Measurements from ENCODE around the gene ZNF532.
"Not testable (repeated sequence)": the region's sequence is repeated elsewhere in the genome, so short reads cannot be mapped to it uniquely, and the experiment has no call there.

ZNF532 gene

DNA sequence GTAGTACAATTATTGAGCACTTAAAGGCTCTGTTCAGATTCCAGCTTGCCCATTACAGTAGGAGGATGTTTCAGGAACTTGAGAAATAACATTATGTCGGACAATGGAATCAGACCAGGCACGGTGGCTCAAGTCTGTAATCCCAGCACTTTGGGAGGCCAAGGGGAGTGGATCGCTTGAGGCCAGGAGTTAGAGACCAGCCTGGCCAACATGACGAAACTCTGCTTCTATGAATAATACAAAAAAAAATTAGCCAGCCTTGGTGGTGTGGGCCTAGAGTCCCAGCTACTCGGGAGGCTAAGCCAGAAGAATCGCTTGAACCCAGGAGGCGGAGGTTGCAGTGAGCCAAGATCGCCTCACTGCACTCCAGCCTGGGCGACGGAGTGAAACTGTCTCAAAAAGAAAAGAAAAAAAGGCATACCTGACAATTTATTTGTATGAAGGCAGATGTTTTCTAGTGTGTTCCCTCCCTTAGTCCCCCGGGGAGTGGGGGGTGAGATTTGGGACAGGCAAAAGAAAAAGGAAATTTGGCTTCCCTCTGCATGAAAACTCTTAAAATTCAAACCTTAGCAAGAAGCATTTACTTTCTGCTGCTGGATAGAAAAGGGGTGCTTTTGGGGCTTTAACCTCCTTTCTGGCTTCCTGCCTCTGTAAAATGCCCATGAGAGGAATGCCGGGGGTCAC, 13.7 kb upstream of the ZNF532 start:
- DNase-seq (ENCODE audit: low read depth, low spot score) = peak; percentile 10

DNA sequence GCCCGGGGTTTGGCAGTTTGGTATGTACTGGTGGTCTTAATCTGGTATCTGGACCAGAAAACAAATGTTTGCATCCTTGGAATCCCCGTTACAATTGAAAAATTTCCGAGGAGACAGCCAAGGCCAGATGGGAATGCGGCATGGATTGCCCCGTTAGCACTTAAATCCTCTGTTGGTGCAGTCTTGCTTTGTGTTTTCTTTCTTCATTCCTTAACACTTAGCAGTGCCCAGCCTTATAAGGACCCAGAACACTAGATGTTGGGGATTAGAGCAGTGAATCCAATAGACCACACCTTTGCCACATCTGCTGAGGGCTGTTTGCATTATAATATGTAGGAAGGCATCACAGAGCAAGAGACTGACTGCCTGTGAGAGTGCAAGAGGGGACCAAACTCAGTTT, 12.8 kb upstream of the ZNF532 start:
- peak; percentile 41 for DNase-seq (ENCODE audit: low read depth, low spot score)

DNA sequence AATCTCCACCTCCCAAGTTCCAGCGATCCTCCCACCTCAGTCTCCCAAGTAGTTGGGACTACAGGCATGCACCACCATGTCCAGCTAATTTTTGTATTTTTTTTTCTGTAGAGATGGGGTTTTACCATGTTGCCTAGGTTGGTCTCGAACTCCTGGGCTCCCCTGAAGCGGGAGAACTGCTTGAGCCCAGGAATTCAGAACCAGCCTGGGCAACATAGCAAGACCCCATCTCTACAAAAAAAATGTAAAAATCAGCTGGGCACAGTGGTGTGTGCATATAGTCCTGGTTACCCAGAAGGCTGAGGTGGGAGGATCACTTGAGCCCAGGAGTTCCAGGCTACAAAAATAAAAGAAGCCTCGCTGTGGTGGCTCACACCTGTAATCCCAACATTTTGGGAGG, 12.0 kb upstream of the ZNF532 start:
- no peak for DNase-seq (ENCODE audit: low read depth, low spot score)

DNA sequence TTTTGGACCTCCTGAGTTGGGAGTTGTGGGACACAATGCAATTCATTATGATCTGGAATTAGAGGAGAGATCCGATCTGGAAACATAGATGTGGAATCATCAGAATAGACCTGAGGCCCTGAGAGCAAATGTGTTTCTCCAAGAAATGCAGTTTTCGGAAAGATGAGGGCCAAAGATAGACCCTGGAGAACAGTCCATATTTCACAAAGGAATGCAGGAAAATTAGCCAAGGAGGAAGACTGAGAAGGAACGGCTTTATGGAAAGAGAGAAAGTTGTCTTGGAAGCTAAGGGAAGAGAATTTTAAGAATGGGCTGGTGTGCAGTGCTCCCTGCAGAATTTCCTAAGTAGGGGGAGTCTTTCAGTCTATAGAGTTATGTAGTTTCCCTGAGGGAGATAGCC, 11.1 kb upstream of the ZNF532 start:
- DNase-seq (ENCODE audit: low read depth, low spot score) = no peak

DNA sequence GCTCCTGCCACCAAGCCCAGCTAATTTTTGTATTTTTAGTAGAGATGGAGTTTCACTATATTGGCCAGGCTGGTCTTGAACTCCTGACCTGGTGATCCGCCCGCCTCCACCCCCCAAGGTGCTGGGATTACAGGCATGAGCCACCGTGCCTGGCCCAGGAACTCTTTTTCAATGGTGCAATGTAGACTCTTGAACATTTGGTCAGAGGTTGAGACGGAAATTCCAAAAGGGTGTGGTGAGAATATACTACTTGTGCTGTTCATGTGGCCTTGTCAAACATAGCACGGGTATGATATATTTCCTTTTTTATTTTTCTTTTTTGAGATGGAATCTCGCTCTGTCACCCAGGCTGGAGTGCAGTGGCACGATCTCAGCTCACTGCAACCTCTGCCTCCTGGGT, 9.2 kb upstream of the ZNF532 start:
- DNase-seq (ENCODE audit: low read depth, low spot score) = not testable (repeated sequence)

DNA sequence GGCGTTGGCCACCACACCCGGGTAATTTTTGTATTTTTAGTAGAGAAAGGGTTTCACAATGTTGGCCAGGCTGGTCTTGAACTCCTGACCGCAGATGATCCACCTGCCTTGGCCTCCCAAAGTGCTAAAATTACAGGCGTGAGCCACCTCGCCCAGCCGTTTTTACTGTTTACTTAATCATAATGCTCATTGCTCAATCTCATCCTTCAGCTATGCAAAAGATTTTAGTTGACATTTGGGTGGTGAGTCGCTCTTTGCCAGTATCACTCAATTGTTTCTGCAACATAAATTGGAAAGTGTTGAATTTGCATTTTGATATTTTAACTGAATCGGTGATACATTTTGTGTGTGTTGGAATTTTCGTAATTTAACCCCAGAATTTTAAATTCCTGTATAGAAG, 7.8 kb upstream of the ZNF532 start:
- DNase-seq (ENCODE audit: low read depth, low spot score) = no peak

DNA sequence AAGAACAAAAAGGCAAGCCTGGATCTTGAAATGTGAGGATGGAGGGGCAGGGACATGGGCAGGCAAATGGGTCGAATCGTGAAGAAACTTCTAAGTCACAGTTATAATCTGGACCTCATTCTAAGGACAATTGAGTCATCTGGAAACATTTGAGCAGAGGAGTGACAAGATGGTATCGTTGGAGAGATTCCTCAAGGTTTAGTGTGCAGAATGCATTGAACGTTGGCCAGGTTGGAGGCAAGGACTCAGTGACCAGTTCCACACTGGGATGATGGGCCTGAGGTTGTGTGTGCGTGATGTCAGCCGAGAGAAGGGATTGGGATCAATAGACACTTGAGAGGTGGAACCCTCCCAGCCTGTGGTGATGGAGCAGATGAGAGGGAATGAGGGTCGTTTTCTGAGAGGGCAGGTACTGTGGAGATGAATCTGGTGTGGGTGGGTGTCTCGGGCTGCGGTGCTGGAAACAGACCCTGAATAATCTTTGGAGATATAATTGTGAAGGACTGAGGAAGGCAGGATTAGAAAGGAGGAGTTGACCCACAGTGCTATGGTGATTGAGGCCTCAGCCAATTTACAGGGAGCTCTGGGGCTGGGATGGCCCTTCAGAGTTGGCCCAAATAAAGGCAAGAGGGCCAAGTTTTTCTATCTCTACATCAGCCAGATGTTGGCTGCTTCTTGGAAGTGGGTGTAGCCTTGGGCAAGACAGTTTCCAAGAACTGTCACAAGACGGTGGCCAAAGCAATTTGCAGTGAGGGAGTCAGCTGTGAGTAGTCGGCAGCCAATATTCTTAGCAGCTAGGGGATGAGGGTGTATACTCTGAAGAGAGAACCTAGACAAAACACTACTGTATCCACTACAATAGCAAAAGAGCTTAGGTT, 5.8 kb upstream of the ZNF532 start:
- DNase-seq (ENCODE audit: low read depth, low spot score) = no peak

DNA sequence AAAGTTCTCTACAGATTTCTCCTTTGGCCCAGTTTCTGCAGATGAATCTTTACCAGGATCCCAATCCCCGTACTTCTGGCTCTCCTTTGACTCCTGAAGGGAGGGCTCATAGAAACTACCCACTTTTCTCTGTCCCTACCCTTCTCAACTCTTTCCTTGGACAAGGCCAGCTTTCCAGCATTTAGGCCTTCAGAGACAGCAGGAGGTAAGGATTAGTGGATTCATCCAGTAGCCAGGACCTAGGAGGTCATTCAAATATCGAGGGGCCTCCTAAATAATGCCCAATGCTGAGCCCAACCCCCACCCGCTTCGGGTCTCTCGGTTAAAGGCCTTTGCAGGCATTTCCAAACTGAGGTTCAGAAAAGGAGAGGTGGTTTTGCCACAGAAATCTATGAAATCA, 4.8 kb upstream of the ZNF532 start:
- DNase-seq (ENCODE audit: low read depth, low spot score) = no peak

DNA sequence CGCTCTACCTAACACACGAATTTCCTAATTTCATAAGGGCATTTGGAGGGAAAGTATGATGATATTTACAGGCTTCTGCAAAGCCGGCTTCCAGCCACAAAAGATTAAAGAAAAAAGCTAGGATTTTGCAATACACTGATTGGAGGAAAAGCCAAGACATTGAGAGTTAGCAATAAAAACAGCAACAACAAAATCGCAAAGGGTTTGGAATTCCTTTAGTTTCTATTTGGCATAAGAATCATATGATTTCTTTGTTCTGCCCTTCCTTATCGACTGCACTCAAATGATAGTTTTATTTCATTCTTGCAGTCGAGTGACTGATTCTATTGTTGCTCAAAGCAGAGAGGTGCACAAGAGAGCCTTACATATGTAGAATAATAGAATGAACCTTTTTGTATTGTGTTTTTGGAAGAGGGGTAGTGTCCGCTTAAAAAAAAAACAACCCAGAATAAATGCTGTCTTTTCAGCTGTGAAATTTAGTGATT, 3.9 kb upstream of the ZNF532 start:
- DNase-seq (ENCODE audit: low read depth, low spot score) = no peak

DNA sequence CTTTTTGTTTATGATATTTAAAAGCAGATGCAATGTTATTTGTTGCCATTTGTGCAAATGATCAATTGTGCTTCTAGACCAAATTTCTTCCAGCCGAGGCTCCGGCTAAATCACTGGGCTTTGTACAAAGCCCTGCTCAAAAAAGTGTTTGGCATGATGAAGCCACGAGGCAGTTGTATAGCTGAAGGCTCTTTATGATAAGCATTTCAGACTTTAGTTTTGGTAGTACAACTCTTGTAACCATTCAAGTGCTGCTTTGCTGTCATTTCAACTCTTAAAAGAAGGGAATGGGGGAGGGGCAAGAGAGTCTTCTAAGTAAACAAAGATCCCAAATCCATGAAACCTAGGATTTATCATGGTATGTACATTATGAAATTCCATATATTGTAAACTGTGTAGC, 3.3 kb upstream of the ZNF532 start:
- DNase-seq (ENCODE audit: low read depth, low spot score) = no peak

DNA sequence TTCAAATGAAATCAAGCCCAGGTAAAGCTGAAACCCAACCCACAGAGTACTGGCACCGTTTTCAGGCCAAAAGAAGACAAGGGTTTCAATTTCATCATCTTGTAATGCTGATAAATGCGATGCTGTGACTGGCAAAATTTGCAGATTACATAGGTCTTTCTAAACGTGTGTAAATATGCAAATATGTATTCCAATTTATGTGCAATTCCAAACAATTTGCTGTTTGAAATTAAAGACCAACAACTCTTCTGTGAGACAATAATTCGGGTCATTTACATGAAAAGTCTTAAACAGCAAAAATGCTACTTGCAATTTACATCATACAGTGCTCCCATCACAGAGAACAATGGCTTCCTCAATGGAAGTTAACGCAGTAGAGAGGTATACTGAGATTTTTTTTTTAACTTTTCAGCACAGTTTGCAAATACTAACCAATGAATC, 2.8 kb upstream of the ZNF532 start:
- DNase-seq (ENCODE audit: low read depth, low spot score) = no peak

DNA sequence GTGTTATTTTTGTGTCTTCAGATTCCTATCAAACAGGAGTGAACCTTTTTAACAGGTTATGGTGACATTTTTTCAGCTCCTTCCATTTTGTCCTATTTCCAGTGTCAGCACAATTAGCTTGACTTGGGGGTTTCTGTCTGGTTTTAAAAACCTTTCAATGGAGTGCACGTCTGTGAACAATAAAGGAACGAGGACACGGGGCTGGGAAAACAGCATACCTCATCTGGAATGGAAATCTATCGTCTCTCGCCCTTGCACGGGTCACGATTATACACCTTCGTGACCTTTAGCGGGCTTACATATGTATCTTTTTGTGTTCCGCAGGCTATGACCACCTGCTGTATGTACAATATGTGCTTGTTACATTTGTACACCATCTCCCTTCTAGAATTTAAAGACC, 2.3 kb upstream of the ZNF532 start:
- DNase-seq (ENCODE audit: low read depth, low spot score) = no peak

DNA sequence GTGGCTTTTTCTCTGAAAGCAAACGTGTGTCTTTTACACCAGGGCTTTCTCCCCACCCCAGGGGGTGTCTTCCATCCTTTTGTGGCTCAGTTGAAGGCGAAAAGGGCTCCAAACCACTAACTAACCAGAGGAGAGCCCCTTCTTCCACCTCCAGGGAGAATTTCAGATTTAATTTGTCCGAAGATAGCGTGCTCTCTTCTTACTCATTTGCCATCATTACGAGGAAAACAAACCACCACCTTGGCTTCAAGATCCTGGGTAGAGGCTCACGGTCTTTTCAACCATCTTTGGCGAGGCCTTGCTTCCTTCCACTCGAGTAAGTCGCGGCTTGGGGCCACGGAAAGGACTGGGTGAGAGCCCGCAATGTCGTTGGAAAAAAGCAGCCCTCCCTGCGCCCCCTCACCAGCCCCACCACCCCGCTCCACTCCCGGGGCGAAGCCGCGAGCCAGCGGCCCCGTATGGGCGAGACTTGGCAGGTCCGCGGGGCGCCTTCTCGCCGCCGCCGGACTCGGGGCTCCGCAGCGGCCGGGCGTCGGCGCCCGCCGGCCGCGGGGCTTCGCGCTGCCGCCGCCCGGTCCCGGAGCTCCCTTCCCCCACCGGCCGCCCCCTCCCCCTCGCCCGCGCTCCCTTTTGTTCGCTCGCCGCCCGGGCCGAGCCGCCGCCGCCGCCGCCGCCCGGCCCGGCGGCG, 1.7 kb upstream of the ZNF532 start:
- DNase-seq (ENCODE audit: low read depth, low spot score) = peak; percentile 56

DNA sequence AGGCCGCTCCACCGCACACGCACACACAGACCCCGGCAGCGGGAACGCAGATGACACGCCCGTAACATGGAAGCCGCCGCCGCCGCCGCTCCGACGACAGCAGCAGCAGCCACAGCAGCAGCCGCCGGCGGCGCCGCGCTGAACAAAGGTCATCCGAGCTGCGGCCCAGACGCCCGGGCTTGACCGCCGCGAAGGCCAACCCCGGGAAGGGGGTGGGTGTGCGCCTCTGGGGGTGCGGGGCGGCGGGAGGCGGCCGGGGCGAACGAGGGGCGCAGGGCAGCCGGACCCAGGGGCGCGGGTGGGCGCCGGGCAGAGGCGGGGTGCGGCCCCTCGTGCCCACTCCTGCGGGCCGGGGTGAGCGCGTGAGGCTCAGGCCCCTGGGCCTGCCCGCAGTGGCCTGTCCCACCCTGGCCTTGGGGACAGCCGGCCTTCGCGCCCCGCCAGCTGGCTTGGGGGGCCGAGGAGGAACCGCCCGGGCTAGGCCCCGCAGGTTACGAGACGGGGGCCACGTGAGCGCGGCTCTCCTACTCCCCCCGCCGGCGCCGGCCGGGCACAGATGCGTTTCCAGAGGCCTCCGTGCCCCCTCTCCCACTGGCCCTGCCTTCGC, 1.0 kb upstream of the ZNF532 start:
- DNase-seq (ENCODE audit: low read depth, low spot score) = no peak

DNA sequence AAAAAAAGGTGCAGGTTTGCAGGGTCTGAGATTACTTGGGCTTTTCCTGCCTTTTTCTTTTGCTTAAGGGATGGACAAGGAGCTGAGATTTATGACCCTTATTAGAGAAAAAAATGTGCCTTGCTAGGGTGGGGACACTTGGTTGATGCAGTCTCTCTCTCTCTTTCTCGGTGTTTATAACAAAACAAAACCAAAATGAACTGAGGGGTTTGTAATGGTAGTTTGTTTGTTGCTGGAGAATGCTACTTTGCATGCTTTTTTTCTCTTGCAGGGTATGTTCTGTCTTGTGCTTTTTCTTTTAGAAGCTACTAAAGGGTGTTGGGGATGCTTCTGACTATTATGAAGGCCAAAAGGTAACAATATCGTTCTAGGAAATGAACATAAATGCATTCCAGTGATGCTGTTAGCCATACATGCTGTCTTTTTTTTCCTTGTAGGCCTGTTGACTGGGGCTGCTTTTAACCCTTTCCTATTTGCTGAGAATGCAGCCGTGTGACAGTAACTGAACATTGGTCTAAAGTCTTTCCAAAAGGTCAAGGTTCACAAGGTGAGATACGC, 435 bp downstream of the ZNF532 start:
- no peak for DNase-seq (ENCODE audit: low read depth, low spot score)

DNA sequence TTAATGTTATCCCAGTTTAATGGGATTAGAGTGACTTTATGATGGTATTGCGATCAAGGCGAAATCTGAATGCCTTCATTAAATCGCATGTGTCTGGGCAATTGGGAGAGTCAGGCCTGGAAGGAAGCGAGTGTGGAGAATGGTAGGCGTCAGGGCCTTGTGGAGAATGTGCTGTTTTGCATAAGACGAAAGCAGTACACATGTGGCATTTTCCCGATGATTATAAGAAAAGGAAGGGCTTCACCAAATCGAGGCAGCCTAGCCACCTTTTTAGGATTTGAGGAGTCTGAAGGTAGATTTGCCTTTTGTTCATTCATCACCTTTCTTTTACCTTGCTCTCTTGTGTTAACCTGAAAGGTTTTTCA, 1.0 kb downstream of the ZNF532 start:
- DNase-seq (ENCODE audit: low read depth, low spot score) = peak; percentile 46

DNA sequence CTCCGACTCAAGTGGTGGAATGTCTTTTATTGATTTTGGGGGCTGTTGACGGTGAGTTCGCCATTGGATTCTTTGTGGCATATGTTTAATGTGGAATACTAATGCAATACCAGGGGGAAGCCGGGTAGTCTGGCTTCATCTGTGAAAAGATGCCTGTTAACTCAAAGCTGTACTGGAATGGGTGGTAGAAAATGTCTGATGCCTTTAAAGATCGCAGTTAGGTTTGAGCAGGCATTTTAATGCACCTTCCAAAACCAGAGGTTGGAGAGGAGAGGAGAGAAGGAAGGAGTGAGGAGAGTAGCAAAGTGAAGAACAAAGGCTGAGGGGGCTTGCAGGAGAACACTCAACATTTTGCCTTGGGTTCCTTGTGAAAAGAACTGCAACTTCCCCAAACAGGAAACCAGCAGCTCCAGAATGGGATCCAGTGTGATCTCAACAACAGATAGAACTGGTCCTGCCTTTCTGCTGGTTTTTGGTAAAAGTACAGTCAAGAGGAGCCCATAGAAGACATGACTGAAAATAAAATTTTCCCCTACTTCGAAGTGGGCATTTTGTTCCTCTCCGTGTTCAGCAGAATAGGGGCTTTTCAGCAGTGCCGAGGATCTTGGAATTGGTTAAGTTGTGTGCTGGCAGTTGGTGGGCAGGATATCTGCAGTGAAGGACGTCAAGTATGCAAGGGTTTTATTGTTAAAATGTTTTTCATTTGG, 1.5 kb downstream of the ZNF532 start:
- DNase-seq (ENCODE audit: low read depth, low spot score) = no peak

DNA sequence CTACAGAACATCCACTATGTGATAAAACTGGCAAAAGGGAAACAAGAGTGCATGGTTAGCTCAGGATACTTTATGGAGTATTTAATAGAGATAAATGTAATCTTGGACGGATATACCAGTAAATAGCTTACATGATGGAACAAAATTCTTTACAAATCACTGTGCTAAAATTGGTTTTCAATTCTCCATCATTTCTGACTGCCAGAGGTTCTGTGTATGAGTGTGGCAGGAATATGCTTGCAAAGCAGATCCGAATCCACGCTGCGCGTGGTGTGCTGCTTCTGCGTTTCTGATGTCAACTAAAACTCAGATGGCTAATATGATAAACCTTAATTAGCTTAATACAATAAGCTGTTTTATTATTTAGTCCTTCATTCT, 2.1 kb downstream of the ZNF532 start:
- no peak for DNase-seq (ENCODE audit: low read depth, low spot score)

DNA sequence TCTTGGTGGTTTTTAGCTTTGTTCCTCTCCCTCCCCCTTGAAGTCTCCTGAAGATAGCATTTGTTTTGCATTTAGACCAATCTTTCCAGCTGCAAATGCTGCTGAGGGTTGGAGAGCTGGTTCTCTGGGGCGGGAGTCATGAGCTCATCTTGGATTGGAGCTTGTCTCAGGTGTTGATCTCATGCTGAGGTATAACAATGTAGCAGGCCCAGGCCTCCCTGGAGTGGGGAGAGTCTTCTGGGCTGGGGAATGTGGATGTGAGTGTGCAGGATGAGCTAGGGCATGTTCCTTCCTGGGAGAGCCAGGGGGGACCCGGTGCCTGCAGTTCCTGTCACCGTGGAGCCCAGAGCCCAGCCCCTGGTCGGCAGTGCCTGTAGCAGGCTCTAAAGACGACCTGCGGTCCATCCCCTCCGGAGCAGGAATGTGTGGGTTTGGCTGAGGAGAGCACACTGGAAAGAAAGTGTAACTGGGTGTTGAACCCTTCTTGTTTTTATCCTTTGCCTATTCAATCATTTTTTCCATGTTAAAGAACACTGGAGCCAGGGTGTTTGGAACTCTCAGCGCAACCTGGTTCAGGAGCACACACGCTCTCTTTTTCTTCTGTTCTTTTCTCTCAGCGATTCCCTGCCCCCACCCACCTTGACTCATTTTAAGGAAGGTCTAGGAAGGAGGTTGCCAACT, 2.7 kb downstream of the ZNF532 start:
- peak; percentile 91 for DNase-seq (ENCODE audit: low read depth, low spot score)

DNA sequence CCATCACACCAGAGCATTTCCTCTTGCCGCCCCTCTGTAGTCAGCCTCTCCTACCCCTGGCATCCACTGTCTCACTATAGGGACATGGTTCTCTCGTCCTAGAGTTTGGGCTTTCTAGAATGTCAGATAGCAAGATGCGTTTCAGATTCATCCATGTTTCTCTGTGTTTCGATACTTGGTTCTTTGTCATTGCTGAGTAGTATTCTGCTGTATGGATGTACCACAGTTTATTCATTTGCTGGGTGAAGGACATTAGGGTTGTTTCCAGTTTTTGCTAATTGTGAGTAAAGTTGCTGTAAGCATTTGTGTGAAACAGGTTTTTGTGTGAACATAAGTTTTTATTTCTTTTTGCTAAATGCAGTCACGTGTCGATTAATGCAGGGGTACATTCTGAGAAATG, 3.8 kb downstream of the ZNF532 start:
- DNase-seq (ENCODE audit: low read depth, low spot score) = no peak

DNA sequence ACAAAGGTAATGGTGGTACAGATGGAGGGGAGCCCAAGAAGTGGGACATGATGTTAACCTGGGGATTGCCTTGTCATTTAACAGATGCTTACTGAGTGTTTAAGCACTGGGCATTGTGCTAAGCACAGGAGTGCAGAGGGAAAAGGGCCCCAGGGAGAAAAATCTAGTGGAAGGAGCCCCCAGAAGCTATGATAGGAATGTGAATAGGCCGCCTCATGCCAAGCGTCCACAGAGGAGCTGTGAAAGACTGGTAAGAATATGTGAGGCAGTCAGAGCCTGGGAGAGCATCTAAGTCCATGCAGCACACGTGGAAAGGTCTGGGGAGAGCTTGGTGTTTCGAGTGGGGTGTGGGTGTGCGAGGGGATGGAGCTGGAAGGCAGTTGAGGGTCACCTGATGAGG, 5.5 kb downstream of the ZNF532 start:
- DNase-seq (ENCODE audit: low read depth, low spot score) = peak; percentile 80

Measured in ELF-1 (cell line).